Activated naive CD8-positive, alpha-beta T cell treated with anti-CD3 and anti-CD28 coated beads, Interleukin-2, amount 50 U/mL, for 24 hours (primary cell): ENCODE results near the gene KRTAP5-10.
"Not testable (repeated sequence)": the region's sequence is repeated elsewhere in the genome, so short reads cannot be mapped to it uniquely, and the experiment has no call there.

ENCODE experiments used
- ATAC-seq: fragments of 150-1000 bp; cut with Tn5 transposase; one replicate; pipeline ENCODE4 v1.10.0; 2021
- DNase-seq: peaks from one replicate; pipeline ENCODE4 v3.0.0; 2021
- H3K27ac Mint-ChIP-seq: one replicate; pipeline ENCODE4 v1.8.0; 2021; ENCODE audit warnings: mild to moderate bottlenecking, mixed read lengths
- H3K27me3 Mint-ChIP-seq: one replicate; pipeline ENCODE4 v1.8.0; 2021; ENCODE audit warnings: mixed read lengths
- H3K36me3 Mint-ChIP-seq: one replicate; pipeline ENCODE4 v1.8.0; 2021; ENCODE audit warnings: low read depth, mixed read lengths
- H3K4me1 Mint-ChIP-seq: one replicate; pipeline ENCODE4 v1.8.0; 2021; ENCODE audit warnings: mixed read lengths
- H3K4me3 Mint-ChIP-seq: one replicate; pipeline ENCODE4 v1.8.0; 2021; ENCODE audit warnings: mild to moderate bottlenecking, moderate library complexity, mixed read lengths
- H3K9me3 Mint-ChIP-seq: one replicate; pipeline ENCODE4 v1.8.0; 2021; ENCODE audit warnings: mixed read lengths

Gene KRTAP5-10

GRCh38 chr11:71554996-71555395, 10.4 kb upstream of the KRTAP5-10 start:
- DNase-seq (no peak), ATAC-seq (no peak)
- Mint-ChIP-seq H3K4me3 (no peak overlapping the region), H3K27ac (no peak overlapping the region), H3K9me3 (no peaks in the 10 kb centered on the region), H3K4me1 (peaks cover 10% of the 10 kb centered on the region), H3K36me3 (no peaks in the 10 kb centered on the region), H3K27me3 (peaks cover 19% of the 10 kb centered on the region)

- Mint-ChIP-seq H3K4me1 (peaks cover 10% of the 10 kb centered on the region), H3K36me3 (no peaks in the 10 kb centered on the region), H3K9me3 (no peaks in the 10 kb centered on the region), H3K27me3 (peaks cover 16% of the 10 kb centered on the region), H3K27ac (no peak overlapping the region), H3K4me3 (no peak overlapping the region)
- ATAC-seq (no peak), DNase-seq (no peak)
Observed at GRCh38 chr11:71555508-71555907, 9.9 kb upstream of the KRTAP5-10 start.

GRCh38 chr11:71556018-71556417, 9.3 kb upstream of the KRTAP5-10 start:
- Mint-ChIP-seq H3K36me3 (no peaks in the 10 kb centered on the region), H3K4me3 (no peak overlapping the region), H3K9me3 (no peaks in the 10 kb centered on the region), H3K27me3 (peaks cover 18% of the 10 kb centered on the region), H3K27ac (no peak overlapping the region), H3K4me1 (peaks cover 10% of the 10 kb centered on the region)
- DNase-seq (no peak), ATAC-seq (no peak)

GRCh38 chr11:71557257-71557656, 8.1 kb upstream of the KRTAP5-10 start:
- H3K27me3 Mint-ChIP-seq: peaks cover 25% of the 10 kb centered on the region
- no peaks in the 10 kb centered on the region for H3K36me3 Mint-ChIP-seq
- no peak overlapping the region for H3K27ac Mint-ChIP-seq
- H3K9me3 Mint-ChIP-seq: no peaks in the 10 kb centered on the region
- H3K4me3 Mint-ChIP-seq: no peak overlapping the region
- no peaks in the 10 kb centered on the region for H3K4me1 Mint-ChIP-seq
- ATAC-seq: no peak
- no peak for DNase-seq

GRCh38 chr11:71558996-71559395, 6.4 kb upstream of the KRTAP5-10 start:
- Mint-ChIP-seq H3K9me3 (no peaks in the 10 kb centered on the region), H3K4me3 (no peak overlapping the region), H3K36me3 (no peaks in the 10 kb centered on the region), H3K27ac (no peak overlapping the region), H3K4me1 (no peaks in the 10 kb centered on the region), H3K27me3 (peaks cover 37% of the 10 kb centered on the region)
- no peak for ATAC-seq
- DNase-seq: no peak

GRCh38 chr11:71562120-71562519, 3.2 kb upstream of the KRTAP5-10 start:
- H3K4me3 Mint-ChIP-seq: no peak overlapping the region
- DNase-seq (no peak), ATAC-seq (no peak)
- no peak overlapping the region for H3K27ac Mint-ChIP-seq
- no peaks in the 10 kb centered on the region for H3K36me3 Mint-ChIP-seq
- H3K9me3 Mint-ChIP-seq: no peaks in the 10 kb centered on the region
- no peaks in the 10 kb centered on the region for H3K4me1 Mint-ChIP-seq
- H3K27me3 Mint-ChIP-seq: peaks cover 45% of the 10 kb centered on the region

GRCh38 chr11:71563406-71563805, 2.0 kb upstream of the KRTAP5-10 start:
- DNase-seq (peak; percentile 16), ATAC-seq (peak; percentile 49)
- Mint-ChIP-seq H3K9me3 (no peaks in the 10 kb centered on the region), H3K4me1 (no peaks in the 10 kb centered on the region), H3K27ac (no peak overlapping the region), H3K36me3 (no peaks in the 10 kb centered on the region), H3K27me3 (peaks cover 45% of the 10 kb centered on the region), H3K4me3 (no peak overlapping the region)

GRCh38 chr11:71564430-71564829, 933 bp upstream of the KRTAP5-10 start:
- Mint-ChIP-seq H3K4me1 (no peaks in the 10 kb centered on the region), H3K36me3 (no peaks in the 10 kb centered on the region), H3K27me3 (peaks cover 45% of the 10 kb centered on the region), H3K4me3 (no peak overlapping the region), H3K27ac (no peak overlapping the region), H3K9me3 (no peaks in the 10 kb centered on the region)
- no peak for DNase-seq
- no peak for ATAC-seq

- H3K27me3 Mint-ChIP-seq: peaks cover 48% of the 10 kb centered on the region
Observed at GRCh38 chr11:71566081-71566620, 788 bp downstream of the KRTAP5-10 start.

GRCh38 chr11:71566626-71567599, 1.6 kb downstream of the KRTAP5-10 start:
- H3K9me3 Mint-ChIP-seq: not testable (repeated sequence)

More at GRCh38 chr11:71566081-71566620, 788 bp downstream of the KRTAP5-10 start:
- Mint-ChIP-seq H3K27ac (no peak overlapping the region), H3K36me3 (no peaks in the 10 kb centered on the region), H3K9me3 (no peaks in the 10 kb centered on the region), H3K4me1 (no peaks in the 10 kb centered on the region), H3K4me3 (no peak overlapping the region)
- ATAC-seq (no peak), DNase-seq (no peak)

GRCh38 chr11:71567633-71568032, 2.3 kb downstream of the KRTAP5-10 start:
- H3K27me3 Mint-ChIP-seq: peaks cover 40% of the 10 kb centered on the region
- not testable (repeated sequence) for H3K27ac Mint-ChIP-seq, H3K4me1 Mint-ChIP-seq, H3K4me3 Mint-ChIP-seq, H3K36me3 Mint-ChIP-seq, H3K9me3 Mint-ChIP-seq, DNase-seq, ATAC-seq

More at GRCh38 chr11:71566626-71567599, 1.6 kb downstream of the KRTAP5-10 start:
- not testable (repeated sequence) for H3K4me3 Mint-ChIP-seq, ATAC-seq, H3K4me1 Mint-ChIP-seq, H3K36me3 Mint-ChIP-seq, H3K27ac Mint-ChIP-seq, DNase-seq
- peaks cover 42% of the 10 kb centered on the region for H3K27me3 Mint-ChIP-seq

GRCh38 chr11:71568704-71569349, 3.5 kb downstream of the KRTAP5-10 start:
- no peak for ATAC-seq
- H3K9me3 Mint-ChIP-seq: no peaks in the 10 kb centered on the region
- no peak overlapping the region for H3K4me3 Mint-ChIP-seq
- no peak for DNase-seq
- H3K27ac Mint-ChIP-seq: no peak overlapping the region
- no peaks in the 10 kb centered on the region for H3K4me1 Mint-ChIP-seq
- peaks cover 30% of the 10 kb centered on the region for H3K27me3 Mint-ChIP-seq
- H3K36me3 Mint-ChIP-seq: no peaks in the 10 kb centered on the region

- H3K27me3 Mint-ChIP-seq: peaks cover 16% of the 10 kb centered on the region
- not testable (repeated sequence) for H3K4me1 Mint-ChIP-seq, DNase-seq, H3K4me3 Mint-ChIP-seq, ATAC-seq, H3K27ac Mint-ChIP-seq, H3K9me3 Mint-ChIP-seq, H3K36me3 Mint-ChIP-seq
Observed at GRCh38 chr11:71571101-71571850, 5.9 kb downstream of the KRTAP5-10 start.

GRCh38 chr11:71572811-71573210, 7.4 kb downstream of the KRTAP5-10 start:
- Mint-ChIP-seq H3K4me3 (no peak overlapping the region), H3K4me1 (no peaks in the 10 kb centered on the region)

More at GRCh38 chr11:71572811-71573210, 7.4 kb downstream of the KRTAP5-10 start:
- Mint-ChIP-seq H3K27me3 (peaks cover 11% of the 10 kb centered on the region), H3K27ac (no peak overlapping the region), H3K9me3 (no peaks in the 10 kb centered on the region), H3K36me3 (no peaks in the 10 kb centered on the region)
- no peak for DNase-seq
- no peak for ATAC-seq
